Panc1 (cell line): ENCODE measurements around the gene CDH16. TPM values are rescaled to one million over a fixed set of nuclear protein-coding genes. Genes with fewer than 3 reads are reported as not detected.

ENCODE experiments used
- ATAC-seq: fragments of 200-7000 bp; cut with Tn5 transposase; 2 replicates; pipeline ENCODE4 v1.9.1; 2020; ENCODE audit warnings: mild to moderate bottlenecking, moderate library complexity
- BruUV-seq: library from RNA; stranded (reverse); fragments of 400-500 nt; replicated peaks from 2 replicates; lab custom pipeline; 2021; lab: Mats Ljungman, UMichigan
- CTCF ChIA-PET: fragments of 300-600 bp; sonication (Branson Sonifier 250); formaldehyde crosslinking; loops from one replicate; lab custom pipeline; 2022; ENCODE audit warnings: antibody characterized with exemption; lab: Charles Lee
- POLR2A ChIA-PET: fragments of 300-600 bp; sonication (Branson Sonifier 250); formaldehyde crosslinking; loops from one replicate; lab custom pipeline; 2022; ENCODE audit warnings: antibody characterized with exemption; lab: Charles Lee
- DNase-seq: peaks from one replicate; pipeline ENCODE4 v3.0.0-alpha.2; 2010; ENCODE audit warnings: low read depth, low spot score
- H3K27ac ChIP-seq: 2 replicates; pipeline ENCODE4 v1.5.1; 2011; ENCODE audit warnings: mild to moderate bottlenecking, low read length, inconsistent platforms
- H3K27me3 ChIP-seq: fragments of 200-500 bp; sonication (Bioruptor generic); 2 replicates; pipeline ENCODE4 v1.6.0; 2014; ENCODE audit warnings: low read length, inconsistent platforms; ENCODE audit not compliant: control insufficient read depth, insufficient read depth
- H3K36me3 ChIP-seq: fragments of 200-500 bp; sonication (Bioruptor generic); 2 replicates; pipeline ENCODE4 v1.5.1; 2014; ENCODE audit warnings: inconsistent platforms, mild to moderate bottlenecking, low read length, moderate library complexity; ENCODE audit not compliant: control insufficient read depth, insufficient read depth
- H3K4me1 ChIP-seq: 2 replicates; pipeline ENCODE4 v1.5.1; 2011; ENCODE audit warnings: inconsistent platforms, mild to moderate bottlenecking, low read length, moderate library complexity; ENCODE audit not compliant: control insufficient read depth, insufficient read depth
- H3K4me3 ChIP-seq, 2 experiments: 2 replicates each; pipeline ENCODE4 v1.5.1; 2011 to 2012; ENCODE audit warnings: low read depth in 2 of 2, low read length in 2 of 2, mild to moderate bottlenecking in 2 of 2, inconsistent platforms in 1 of 2, moderate library complexity in 1 of 2
- H3K9me3 ChIP-seq: fragments of 200-500 bp; sonication (Bioruptor generic); 2 replicates; pipeline ENCODE4 v1.5.1; 2014; ENCODE audit warnings: low read depth, mild to moderate bottlenecking, inconsistent platforms, low read length, moderate library complexity; ENCODE audit not compliant: control insufficient read depth, insufficient read depth
- POLR2AphosphoS5 ChIP-seq: IDR thresholded peaks from 2 replicates; pipeline ENCODE4 v1.6.1; 2012; ENCODE audit warnings: mild to moderate bottlenecking, low read depth, low read length, moderate library complexity
- SIN3A ChIP-seq: IDR thresholded peaks from 2 replicates; pipeline ENCODE4 v1.6.1; 2012; ENCODE audit warnings: low read depth, mild to moderate bottlenecking, low read length, moderate library complexity, borderline replicate concordance; ENCODE audit not compliant: insufficient read depth
- TCF7L2 ChIP-seq: IDR thresholded peaks from 2 replicates; pipeline ENCODE4 v1.6.1; 2011; ENCODE audit warnings: mild to moderate bottlenecking, low read depth, low read length, inconsistent platforms
- in situ Hi-C: cut with HindIII; loops from 2 replicates; pipeline ENCODE4 v1.10.0; 2016; ENCODE audit warnings: low sequenced_read_pairs, low pct_unique_long_range_greater_than_20kb
- intact Hi-C: fragments of 100-400 bp; cut with micrococcal nuclease; formaldehyde crosslinking; loops from one replicate; pipeline ENCODE4 v1.10.0; 2022; ENCODE audit not compliant: unreplicated experiment
- total RNA-seq: library from RNA; stranded (reverse); gene quantifications from one replicate; pipeline ENCODE4 v1.2.1, GENCODE V29; 2021; ENCODE audit not compliant: unreplicated experiment
- TF ChIP-seq, protein P1 (sequence below), 2 experiments: IDR thresholded peaks; 2 replicates each; pipeline ENCODE4 v1.6.1; 2011 to 2012; ENCODE audit warnings: low read depth in 2 of 2, control low read depth in 1 of 2, low read length in 1 of 2, mild to moderate bottlenecking in 1 of 2, moderate library complexity in 1 of 2; ENCODE audit not compliant: insufficient read depth in 1 of 2
- TF ChIP-seq, protein P2 (sequence below): fragments of 450-650 bp; IDR thresholded peaks from 2 replicates; pipeline ENCODE4 v1.5.1; 2017; ENCODE audit warnings: mild to moderate bottlenecking

Gene CDH16
- total RNA-seq, 1 experiment from 2014 or later, result not detected

DNA sequence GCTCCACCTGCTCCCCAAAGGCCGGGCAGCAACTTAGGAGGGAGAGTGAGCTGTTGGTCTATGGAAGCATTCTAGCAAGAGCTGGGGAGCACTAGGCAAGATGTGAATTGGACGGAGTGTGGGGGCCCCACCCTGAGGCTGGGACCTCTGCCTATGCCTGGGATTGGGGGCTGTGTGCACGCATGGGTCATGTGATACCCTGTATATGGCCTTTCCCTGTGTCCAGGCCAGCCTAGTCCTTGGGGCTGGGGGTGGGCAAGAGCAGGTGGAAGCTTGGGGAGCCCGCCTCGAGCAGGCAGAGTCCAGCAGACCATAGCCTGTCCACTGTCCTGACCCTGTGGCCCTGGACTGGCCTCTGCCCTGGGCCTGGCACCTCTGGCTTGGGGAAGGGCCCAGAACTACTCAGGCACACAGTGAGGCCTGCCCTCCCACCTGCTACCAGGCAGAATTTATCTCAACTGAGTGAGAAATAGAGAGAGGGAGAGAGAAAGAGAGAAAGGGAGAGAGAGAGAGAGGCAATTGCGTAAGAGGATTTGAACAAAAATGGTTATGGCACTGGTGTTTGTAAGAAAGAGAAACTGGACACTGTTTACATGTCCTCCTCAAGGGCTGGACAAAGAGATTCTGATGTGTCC, 19.3 kb downstream of the CDH16 start:
- DNase-seq, result no peak
- no TSS peak for BruUV-seq
- ATAC-seq, result no peak
- H3K4me3 ChIP-seq, result no peak overlapping the region
- peaks cover 9% of the 10 kb centered on the region for H3K4me1 ChIP-seq
- intact Hi-C loops (loop anchor here (5.0 kb wide), 1 partner anchor 48 kb away; no protein-coding TSS in a partner anchor), in situ Hi-C loops (no loop called here)
- H3K36me3 ChIP-seq, result no peaks in the 10 kb centered on the region
- no peaks in the 10 kb centered on the region for H3K27me3 ChIP-seq
- no peak overlapping the region for H3K27ac ChIP-seq
- POLR2A ChIA-PET, result no interaction called here
- H3K9me3 ChIP-seq, result no peaks in the 10 kb centered on the region
- CTCF ChIA-PET, result no interaction called here
- TF ChIP-seq POLR2AphosphoS5 (no peak), TCF7L2 (no peak), SIN3A (no peak)
- TF ChIP-seq, protein P1, sequence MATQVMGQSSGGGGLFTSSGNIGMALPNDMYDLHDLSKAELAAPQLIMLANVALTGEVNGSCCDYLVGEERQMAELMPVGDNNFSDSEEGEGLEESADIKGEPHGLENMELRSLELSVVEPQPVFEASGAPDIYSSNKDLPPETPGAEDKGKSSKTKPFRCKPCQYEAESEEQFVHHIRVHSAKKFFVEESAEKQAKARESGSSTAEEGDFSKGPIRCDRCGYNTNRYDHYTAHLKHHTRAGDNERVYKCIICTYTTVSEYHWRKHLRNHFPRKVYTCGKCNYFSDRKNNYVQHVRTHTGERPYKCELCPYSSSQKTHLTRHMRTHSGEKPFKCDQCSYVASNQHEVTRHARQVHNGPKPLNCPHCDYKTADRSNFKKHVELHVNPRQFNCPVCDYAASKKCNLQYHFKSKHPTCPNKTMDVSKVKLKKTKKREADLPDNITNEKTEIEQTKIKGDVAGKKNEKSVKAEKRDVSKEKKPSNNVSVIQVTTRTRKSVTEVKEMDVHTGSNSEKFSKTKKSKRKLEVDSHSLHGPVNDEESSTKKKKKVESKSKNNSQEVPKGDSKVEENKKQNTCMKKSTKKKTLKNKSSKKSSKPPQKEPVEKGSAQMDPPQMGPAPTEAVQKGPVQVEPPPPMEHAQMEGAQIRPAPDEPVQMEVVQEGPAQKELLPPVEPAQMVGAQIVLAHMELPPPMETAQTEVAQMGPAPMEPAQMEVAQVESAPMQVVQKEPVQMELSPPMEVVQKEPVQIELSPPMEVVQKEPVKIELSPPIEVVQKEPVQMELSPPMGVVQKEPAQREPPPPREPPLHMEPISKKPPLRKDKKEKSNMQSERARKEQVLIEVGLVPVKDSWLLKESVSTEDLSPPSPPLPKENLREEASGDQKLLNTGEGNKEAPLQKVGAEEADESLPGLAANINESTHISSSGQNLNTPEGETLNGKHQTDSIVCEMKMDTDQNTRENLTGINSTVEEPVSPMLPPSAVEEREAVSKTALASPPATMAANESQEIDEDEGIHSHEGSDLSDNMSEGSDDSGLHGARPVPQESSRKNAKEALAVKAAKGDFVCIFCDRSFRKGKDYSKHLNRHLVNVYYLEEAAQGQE (IDR thresholded peaks at IDR 0.05; ENCODE audit: insufficient read depth in 1 of 2, low read depth in 2 of 2, low read length in 1 of 2), result no peak
- TF ChIP-seq, protein P2, sequence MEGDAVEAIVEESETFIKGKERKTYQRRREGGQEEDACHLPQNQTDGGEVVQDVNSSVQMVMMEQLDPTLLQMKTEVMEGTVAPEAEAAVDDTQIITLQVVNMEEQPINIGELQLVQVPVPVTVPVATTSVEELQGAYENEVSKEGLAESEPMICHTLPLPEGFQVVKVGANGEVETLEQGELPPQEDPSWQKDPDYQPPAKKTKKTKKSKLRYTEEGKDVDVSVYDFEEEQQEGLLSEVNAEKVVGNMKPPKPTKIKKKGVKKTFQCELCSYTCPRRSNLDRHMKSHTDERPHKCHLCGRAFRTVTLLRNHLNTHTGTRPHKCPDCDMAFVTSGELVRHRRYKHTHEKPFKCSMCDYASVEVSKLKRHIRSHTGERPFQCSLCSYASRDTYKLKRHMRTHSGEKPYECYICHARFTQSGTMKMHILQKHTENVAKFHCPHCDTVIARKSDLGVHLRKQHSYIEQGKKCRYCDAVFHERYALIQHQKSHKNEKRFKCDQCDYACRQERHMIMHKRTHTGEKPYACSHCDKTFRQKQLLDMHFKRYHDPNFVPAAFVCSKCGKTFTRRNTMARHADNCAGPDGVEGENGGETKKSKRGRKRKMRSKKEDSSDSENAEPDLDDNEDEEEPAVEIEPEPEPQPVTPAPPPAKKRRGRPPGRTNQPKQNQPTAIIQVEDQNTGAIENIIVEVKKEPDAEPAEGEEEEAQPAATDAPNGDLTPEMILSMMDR, result no peak

DNA sequence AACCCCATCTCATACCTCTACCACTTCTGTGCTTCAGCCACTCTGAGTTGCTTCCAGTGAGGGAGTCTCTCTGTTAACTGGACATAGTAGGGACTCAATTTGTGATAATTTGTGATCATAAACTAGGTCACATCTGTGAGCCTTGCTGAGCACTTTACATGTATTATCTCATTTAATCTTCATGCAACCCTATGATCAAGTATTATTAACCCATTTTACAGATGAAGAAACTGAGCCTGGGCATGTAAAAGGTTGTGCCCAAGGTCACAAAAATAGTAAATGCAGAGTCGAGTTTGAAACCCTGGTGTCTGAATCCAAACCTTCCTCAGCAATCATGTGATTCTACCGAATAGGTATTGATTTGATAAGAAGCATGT, 19.8 kb downstream of the CDH16 start:
- no peak for ATAC-seq
- Histone ChIP-seq H3K27me3 (no peaks in the 10 kb centered on the region), H3K9me3 (no peaks in the 10 kb centered on the region), H3K36me3 (no peaks in the 10 kb centered on the region), H3K27ac (no peak overlapping the region), H3K4me3 (no peak overlapping the region), H3K4me1 (peaks cover 9% of the 10 kb centered on the region)
- intact Hi-C loops (loop anchor here (5.0 kb wide), 1 partner anchor 48 kb away; no protein-coding TSS in a partner anchor), in situ Hi-C loops (no loop called here)
- ChIA-PET POLR2A (no interaction called here), CTCF (no interaction called here)
- no peak for DNase-seq
- TF ChIP-seq SIN3A (no peak), POLR2AphosphoS5 (no peak), TCF7L2 (no peak)
- BruUV-seq, result no TSS peak

DNA sequence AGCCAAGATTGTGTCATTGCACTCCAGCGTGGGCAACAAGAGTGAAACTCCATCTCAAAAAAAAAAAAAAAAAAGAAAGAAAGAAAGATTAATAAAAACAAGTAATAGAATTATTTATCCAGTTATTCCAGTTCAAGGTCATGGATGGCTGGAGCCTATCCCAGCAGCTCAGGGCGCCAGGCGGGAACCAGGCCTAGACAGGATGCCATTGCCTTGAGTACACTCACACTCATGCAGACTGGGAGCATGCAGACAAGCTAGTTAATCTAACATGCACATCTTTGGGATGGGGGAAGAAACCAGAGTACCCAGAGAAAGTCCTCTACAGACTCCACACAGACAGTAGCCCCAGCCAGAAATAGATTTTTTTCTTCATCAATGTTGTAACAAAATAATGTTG, 20.5 kb downstream of the CDH16 start:
- ATAC-seq (no peak), DNase-seq (no peak)
- no peaks in the 10 kb centered on the region for H3K36me3 ChIP-seq
- H3K27ac ChIP-seq, result no peak overlapping the region
- POLR2A ChIA-PET, result no interaction called here
- intact Hi-C loops, result loop anchor here (5.0 kb wide), 1 partner anchor 49 kb away; no protein-coding TSS in a partner anchor
- CTCF ChIA-PET, result no interaction called here
- TF ChIP-seq POLR2AphosphoS5, result no peak
- TF ChIP-seq TCF7L2, result no peak
- TF ChIP-seq, protein P2, result no peak
- TF ChIP-seq SIN3A, result no peak
- TF ChIP-seq, protein P1 (IDR thresholded peaks at IDR 0.05; ENCODE audit: insufficient read depth in 1 of 2, low read depth in 2 of 2, low read length in 1 of 2), result no peak
- in situ Hi-C loops, result no loop called here
- BruUV-seq, result no TSS peak
- no peaks in the 10 kb centered on the region for H3K9me3 ChIP-seq
- no peaks in the 10 kb centered on the region for H3K27me3 ChIP-seq
- peaks cover 9% of the 10 kb centered on the region for H3K4me1 ChIP-seq
- H3K4me3 ChIP-seq, result no peak overlapping the region
